Mammary epithelial cell (primary cell): ENCODE data around the gene FGF18.

Source experiments
- EZH2 ChIP-seq: IDR thresholded peaks from 2 replicates; pipeline ENCODE4 v1.6.1; 2012; ENCODE audit warnings: low read length, inconsistent platforms, borderline replicate concordance
- TF ChIP-seq, protein P1 (sequence below), 2 donors: IDR thresholded peaks in 1 of 2; conservative IDR thresholded peaks in 1 of 2; 2 replicates each; pipeline ENCODE4 v1.5.1; 2011 to 2012; ENCODE audit warnings: inconsistent platforms in 2 of 2, low read length in 2 of 2, mild to moderate bottlenecking in 2 of 2, control low read depth in 1 of 2, low read depth in 1 of 2; ENCODE audit not compliant: insufficient read depth in 1 of 2; ENCODE audit errors: extremely low read depth in 1 of 2

DNA sequence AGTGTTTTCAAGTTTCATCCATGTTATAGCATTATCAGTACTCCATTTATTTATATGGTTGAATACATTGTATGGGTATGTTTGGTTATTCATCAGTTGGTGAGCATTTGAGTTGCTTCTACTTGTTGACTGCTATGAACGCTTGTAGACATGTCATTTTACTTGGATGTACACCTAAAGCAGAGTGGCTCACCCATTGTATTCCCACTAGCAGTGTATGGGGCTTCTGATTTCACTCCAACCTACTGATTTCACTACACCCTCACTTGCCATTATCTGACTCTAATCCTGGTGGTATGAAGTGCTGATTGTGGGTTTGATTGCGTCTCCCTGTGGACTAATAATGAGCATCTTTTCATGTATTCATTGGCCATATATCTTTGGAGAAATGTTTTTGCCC is 22.3 kb upstream of the FGF18 start:
- TF ChIP-seq, protein P1, sequence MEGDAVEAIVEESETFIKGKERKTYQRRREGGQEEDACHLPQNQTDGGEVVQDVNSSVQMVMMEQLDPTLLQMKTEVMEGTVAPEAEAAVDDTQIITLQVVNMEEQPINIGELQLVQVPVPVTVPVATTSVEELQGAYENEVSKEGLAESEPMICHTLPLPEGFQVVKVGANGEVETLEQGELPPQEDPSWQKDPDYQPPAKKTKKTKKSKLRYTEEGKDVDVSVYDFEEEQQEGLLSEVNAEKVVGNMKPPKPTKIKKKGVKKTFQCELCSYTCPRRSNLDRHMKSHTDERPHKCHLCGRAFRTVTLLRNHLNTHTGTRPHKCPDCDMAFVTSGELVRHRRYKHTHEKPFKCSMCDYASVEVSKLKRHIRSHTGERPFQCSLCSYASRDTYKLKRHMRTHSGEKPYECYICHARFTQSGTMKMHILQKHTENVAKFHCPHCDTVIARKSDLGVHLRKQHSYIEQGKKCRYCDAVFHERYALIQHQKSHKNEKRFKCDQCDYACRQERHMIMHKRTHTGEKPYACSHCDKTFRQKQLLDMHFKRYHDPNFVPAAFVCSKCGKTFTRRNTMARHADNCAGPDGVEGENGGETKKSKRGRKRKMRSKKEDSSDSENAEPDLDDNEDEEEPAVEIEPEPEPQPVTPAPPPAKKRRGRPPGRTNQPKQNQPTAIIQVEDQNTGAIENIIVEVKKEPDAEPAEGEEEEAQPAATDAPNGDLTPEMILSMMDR (conservative IDR thresholded peaks at IDR 0.05 in 1 of 2, IDR thresholded peaks at IDR 0.05 in 1 of 2; ENCODE audit: extremely low read depth in 1 of 2, insufficient read depth in 1 of 2, low read depth in 1 of 2, low read length in 2 of 2): no peak
- no peak for TF ChIP-seq EZH2
